CD14-positive monocyte (primary cell): ENCODE measurements around the gene GSTM3. TPM values are rescaled to one million over a fixed set of nuclear protein-coding genes. Genes with fewer than 3 reads are reported as not detected.

ENCODE experiments used
- DNase-seq, 3 donors: peaks; one replicate each; pipeline ENCODE4 v3.0.0-alpha.2; 2011 to 2022
- H2AFZ ChIP-seq: 2 replicates; pipeline ENCODE4 v1.6.0; 2012; ENCODE audit warnings: mild to moderate bottlenecking, low read depth, low read length, inconsistent platforms; ENCODE audit not compliant: insufficient read depth, poor library complexity, severe bottlenecking
- H3K27ac ChIP-seq, 2 donors: 1 replicate in 1 of 2; 2 replicates in 1 of 2; pipeline ENCODE4 v1.5.1; 2012 to 2013; ENCODE audit warnings: low read length in 2 of 2, control low read depth in 1 of 2, inconsistent platforms in 1 of 2, low read depth in 1 of 2, mild to moderate bottlenecking in 1 of 2
- H3K27me3 ChIP-seq, 2 donors: one replicate each; pipeline versions ENCODE4 v1.6.0 to v1.6.1; 2011 to 2013; ENCODE audit warnings: low read length in 2 of 2; ENCODE audit not compliant: control insufficient read depth in 2 of 2, insufficient read depth in 2 of 2
- H3K36me3 ChIP-seq, 2 donors: replicated peaks in 1 of 2; 1 replicate in 1 of 2; 2 replicates in 1 of 2; pipeline versions ENCODE4 v1.5.1 to v1.6.1; 2012 to 2013; ENCODE audit warnings: low read length in 2 of 2, control low read depth in 1 of 2, inconsistent platforms in 1 of 2, mild to moderate bottlenecking in 1 of 2; ENCODE audit not compliant: insufficient read depth in 2 of 2, control insufficient read depth in 1 of 2
- H3K4me1 ChIP-seq, 2 donors: 1 replicate in 1 of 2; 2 replicates in 1 of 2; pipeline versions ENCODE4 v1.5.1 to v1.6.1; 2012 to 2013; ENCODE audit warnings: low read length in 2 of 2, control low read depth in 1 of 2, inconsistent platforms in 1 of 2, mild to moderate bottlenecking in 1 of 2, moderate library complexity in 1 of 2; ENCODE audit not compliant: insufficient read depth in 2 of 2, control insufficient read depth in 1 of 2
- H3K4me2 ChIP-seq: replicated peaks from 2 replicates; pipeline ENCODE3; 2012; ENCODE audit warnings: low read length, moderate library complexity, mild to moderate bottlenecking; ENCODE audit not compliant: poor library complexity, severe bottlenecking; ENCODE audit errors: extremely low read depth
- H3K4me3 ChIP-seq, 3 experiments: fragments of 200-600 bp in 1 of 3; sonication (generic) in 1 of 3; replicated peaks in 1 of 3; 1 replicate in 2 of 3; 2 replicates in 1 of 3; pipeline ENCODE4 v1.5.1; 2011 to 2013; ENCODE audit warnings: low read length in 3 of 3, mild to moderate bottlenecking in 3 of 3, control low read depth in 2 of 3, low read depth in 2 of 3, inconsistent platforms in 1 of 3, moderate library complexity in 1 of 3
- H3K79me2 ChIP-seq: 2 replicates; pipeline ENCODE4 v1.6.0; 2012; ENCODE audit warnings: mild to moderate bottlenecking, control low read depth, inconsistent platforms, low read length, moderate library complexity; ENCODE audit not compliant: insufficient read depth
- H3K9ac ChIP-seq: 2 replicates; pipeline ENCODE4 v1.6.0; 2017; ENCODE audit warnings: low read length, mild to moderate bottlenecking; ENCODE audit not compliant: insufficient read depth, poor library complexity, severe bottlenecking
- H3K9me3 ChIP-seq, 2 donors: replicated peaks in 1 of 2; 1 replicate in 1 of 2; 2 replicates in 1 of 2; pipeline versions ENCODE4 v1.5.1 to v1.6.1; 2012 to 2013; ENCODE audit warnings: low read length in 2 of 2, control low read depth in 1 of 2; ENCODE audit not compliant: control insufficient read depth in 1 of 2, insufficient read depth in 1 of 2
- H4K20me1 ChIP-seq: 2 replicates; pipeline ENCODE4 v1.6.0; 2012; ENCODE audit warnings: mild to moderate bottlenecking, low read length, control low read depth, moderate library complexity; ENCODE audit not compliant: insufficient read depth
- H3K27ac Mint-ChIP-seq, 7 donors: one replicate each; pipeline ENCODE4 v1.8.0; 2020; ENCODE audit warnings: mild to moderate bottlenecking in 7 of 7, mixed read lengths in 7 of 7, moderate library complexity in 6 of 7, inconsistent platforms in 2 of 7
- H3K27me3 Mint-ChIP-seq, 3 donors: one replicate each; pipeline ENCODE4 v1.8.0; 2021 to 2022; ENCODE audit warnings: low read depth in 3 of 3, mild to moderate bottlenecking in 3 of 3, mixed read lengths in 3 of 3, moderate library complexity in 3 of 3, inconsistent platforms in 1 of 3
- H3K36me3 Mint-ChIP-seq, 2 donors: one replicate each; pipeline ENCODE4 v1.8.0; 2020; ENCODE audit warnings: mixed read lengths in 2 of 2, inconsistent platforms in 1 of 2, mild to moderate bottlenecking in 1 of 2
- H3K4me1 Mint-ChIP-seq: one replicate; pipeline ENCODE4 v1.8.0; 2020; ENCODE audit warnings: mild to moderate bottlenecking, mixed read lengths
- H3K4me3 Mint-ChIP-seq, 2 donors: one replicate each; pipeline ENCODE4 v1.8.0; 2020; ENCODE audit warnings: mild to moderate bottlenecking in 2 of 2, mixed read lengths in 2 of 2, moderate library complexity in 1 of 2
- H3K9me3 Mint-ChIP-seq, 7 donors: one replicate each; pipeline ENCODE4 v1.8.0; 2020 to 2022; ENCODE audit warnings: mixed read lengths in 7 of 7, mild to moderate bottlenecking in 6 of 7, moderate library complexity in 6 of 7, inconsistent platforms in 2 of 7
- CTCF ChIP-seq: fragments of 200-600 bp; IDR thresholded peaks from one replicate; pipeline ENCODE4 v1.8.0; 2022; ENCODE audit warnings: antibody characterized with exemption, mild to moderate bottlenecking
- WGBS: methylation state at CpG from one replicate; pipeline ENCODE4 v1.1.5; 2013; ENCODE audit warnings: missing lambda C conversion rate; ENCODE audit not compliant: insufficient coverage; 5-methylcytosine and 5-hydroxymethylcytosine counted together
- intact Hi-C, 2 donors: fragments of 100-400 bp; cut with micrococcal nuclease; formaldehyde crosslinking; loops; one replicate each; pipeline versions ENCODE4 v1.15.0 to v1.15.1; 2023
- polyA plus RNA-seq, 3 donors: library from polyadenylated mRNA; depleted of rRNA in 1 of 3; unstranded in 2 of 3; stranded (reverse) in 1 of 3; fragments of 300-500 nt in 2 of 3; fragments of >200 nt in 1 of 3; fragmentation: Illumina TruSeq in 2 of 3; gene quantifications; 1 replicate in 2 of 3; 2 replicates in 1 of 3; pipeline ENCODE4 v1.2.3, GENCODE V29; 2012 to 2021

The GSTM3 gene
- polyA plus RNA-seq, 3 donors, result 0.69 to 3.2 (median 2.8) TPM

GRCh38 chr1:109762821-109763645, 22.2 kb upstream of the GSTM3 start:
- H3K9ac ChIP-seq, result peak overlapping the region; percentile 66
- no peak for TF ChIP-seq CTCF
- no peaks in the 10 kb centered on the region for H3K27me3 ChIP-seq
- H3K36me3 ChIP-seq, result no peaks in the 10 kb centered on the region
- H3K27ac Mint-ChIP-seq, result peak overlapping the region; percentile 75 to 92 (median 81)
- no peaks in the 10 kb centered on the region for H3K9me3 Mint-ChIP-seq
- H3K27me3 Mint-ChIP-seq, result peaks cover 0 to 6% (median 2%) of the 10 kb centered on the region in 3 donors
- peak overlapping the region; percentile 47 for H3K4me2 ChIP-seq
- peaks cover 20 to 22% of the 10 kb centered on the region in 2 donors for H3K4me1 ChIP-seq
- H3K79me2 ChIP-seq, result no peaks in the 10 kb centered on the region
- peak overlapping the region in 1 of 3 experiments; percentile 21 for H3K4me3 ChIP-seq
- peak overlapping the region in 1 of 2 donors; percentile 57 for H3K4me3 Mint-ChIP-seq
- peak overlapping the region; percentile 71 for H2AFZ ChIP-seq
- H3K9me3 ChIP-seq, result no peaks in the 10 kb centered on the region
- WGBS, result 80% methylated on average over 7 of the region's 11 CpGs
- intact Hi-C loops, result no loop called here
- H3K36me3 Mint-ChIP-seq, result no peaks in the 10 kb centered on the region
- peak; percentile 58 to 87 (median 63) for DNase-seq
- H3K27ac ChIP-seq, result peak overlapping the region; percentile 45 to 84
- H4K20me1 ChIP-seq, result no peaks in the 10 kb centered on the region
- peaks cover 27% of the 10 kb centered on the region for H3K4me1 Mint-ChIP-seq

GRCh38 chr1:109762039-109762585, 21.3 kb upstream of the GSTM3 start:
- no peak for DNase-seq
- Histone ChIP-seq H3K27ac (peak overlapping the region in 1 of 2 donors; percentile 23), H3K36me3 (no peaks in the 10 kb centered on the region), H4K20me1 (no peaks in the 10 kb centered on the region), H3K4me1 (peaks cover 20 to 22% of the 10 kb centered on the region in 2 donors), H3K79me2 (no peaks in the 10 kb centered on the region), H3K4me2 (no peak overlapping the region), H3K4me3 (no peak overlapping the region), H3K9me3 (no peaks in the 10 kb centered on the region), H3K27me3 (no peaks in the 10 kb centered on the region), H3K9ac (no peak overlapping the region), H2AFZ (no peak overlapping the region)
- Mint-ChIP-seq H3K36me3 (no peaks in the 10 kb centered on the region), H3K27me3 (peaks cover 0 to 6% (median 2%) of the 10 kb centered on the region in 3 donors), H3K9me3 (no peaks in the 10 kb centered on the region), H3K27ac (peak overlapping the region; percentile 0 to 87 (median 75)), H3K4me1 (peaks cover 27% of the 10 kb centered on the region), H3K4me3 (no peak overlapping the region)
- intact Hi-C loops, result no loop called here
- TF ChIP-seq CTCF, result no peak
- 31% methylated on average over 7 of the region's 7 CpGs for WGBS
